GF-D8 (cell line): Measurements from ENCODE around the gene GARIN5A.
"Not testable (repeated sequence)": the region's sequence is repeated elsewhere in the genome, so short reads cannot be mapped to it uniquely, and the experiment has no call there.

Experiments used
- DNase-seq: peaks from one replicate; lab custom pipeline; 2025; lab: John Stamatoyannopoulos, UW

GARIN5A gene

DNA sequence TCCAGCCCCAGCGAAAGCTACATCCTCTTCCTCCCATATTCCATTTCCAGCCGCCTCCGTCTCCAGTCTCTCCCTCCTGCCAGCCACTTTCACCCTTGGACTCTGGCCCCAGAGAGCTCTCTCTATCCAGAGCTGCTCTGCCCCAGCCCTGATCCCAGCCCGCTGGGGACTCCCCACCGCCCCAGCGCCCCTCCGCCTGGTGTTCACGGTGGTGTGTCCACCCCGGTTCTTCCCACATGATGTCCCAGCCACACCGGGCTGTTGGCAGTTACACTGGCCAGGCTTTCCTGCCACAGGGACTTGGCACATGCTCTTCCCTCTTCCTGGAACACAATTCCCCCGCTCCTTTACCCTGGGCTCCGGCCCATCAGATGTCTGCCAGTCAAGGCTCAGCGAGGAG, 11.6 kb downstream of the GARIN5A start:
- no peak for DNase-seq

GRCh38 chr19:50464348-50464747, 12.3 kb downstream of the GARIN5A start:
- DNase-seq, result no peak

GRCh38 chr19:50462970-50463369, 13.7 kb downstream of the GARIN5A start:
- no peak for DNase-seq

DNA sequence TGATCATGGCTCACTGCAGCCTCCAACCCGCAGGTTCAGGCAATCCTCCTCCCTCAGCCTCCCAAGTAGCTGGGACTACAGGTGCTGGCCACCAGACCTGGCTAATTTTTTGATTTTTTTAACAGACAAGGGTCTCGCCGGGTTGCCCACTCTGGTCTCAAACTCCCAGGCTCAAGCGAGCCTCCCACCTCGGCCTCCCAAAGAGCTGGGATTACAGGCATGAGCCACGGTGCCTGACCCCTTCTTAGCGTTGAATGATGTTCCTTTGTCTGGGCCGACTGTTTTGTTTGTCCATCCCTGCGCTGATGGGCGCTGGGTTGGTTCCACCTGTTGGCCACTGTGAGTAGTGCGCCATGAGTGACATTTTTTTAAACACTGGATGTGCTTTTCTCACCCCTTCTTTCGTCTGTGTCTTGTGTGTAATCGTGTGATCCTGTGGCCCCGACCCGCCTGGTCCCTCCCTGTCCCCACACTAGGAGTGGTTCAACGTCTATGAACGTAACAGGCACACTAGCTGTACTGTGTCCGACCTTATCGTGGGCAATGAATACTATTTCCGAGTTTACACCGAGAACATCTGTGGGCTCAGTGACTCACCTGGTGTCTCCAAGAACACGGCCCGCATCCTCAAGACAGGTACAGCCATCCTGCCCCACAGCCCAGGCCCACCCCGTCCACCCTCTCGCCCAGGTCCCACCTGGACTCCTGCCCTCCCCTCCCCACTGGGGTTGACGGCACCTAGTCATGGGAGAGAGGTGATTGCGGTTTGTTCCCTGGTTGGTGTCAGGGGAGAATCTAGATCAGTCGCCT, 15.4 kb downstream of the GARIN5A start:
- DNase-seq, result no peak

- DNase-seq, result no peak
Observed at GRCh38 chr19:50460161-50460765, 16.4 kb downstream of the GARIN5A start.

- DNase-seq, result no peak
Observed at GRCh38 chr19:50459638-50460037, 17.0 kb downstream of the GARIN5A start.

- no peak for DNase-seq
Observed at GRCh38 chr19:50459067-50459456, 17.6 kb downstream of the GARIN5A start.

- no peak for DNase-seq
Observed at GRCh38 chr19:50458396-50459066, 18.1 kb downstream of the GARIN5A start.

- DNase-seq, result no peak
Observed at GRCh38 chr19:50457300-50457699, 19.3 kb downstream of the GARIN5A start.

DNA sequence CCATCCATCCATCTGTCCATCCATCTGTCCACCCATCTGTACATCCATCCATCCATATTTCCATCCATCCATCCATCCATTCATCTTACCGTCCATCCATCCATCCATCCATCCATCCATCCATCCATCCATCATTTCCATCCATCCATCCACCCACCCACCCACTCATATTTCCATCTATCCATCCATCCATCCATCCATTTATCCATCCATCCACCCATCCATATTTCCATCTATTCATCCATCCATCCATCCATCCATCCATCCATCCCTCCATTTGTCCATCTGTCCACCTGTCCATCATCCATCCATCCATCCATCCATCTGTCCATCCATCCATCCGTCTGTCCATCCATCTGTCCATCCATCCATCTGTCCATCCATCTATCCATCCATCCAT, 20.7 kb downstream of the GARIN5A start:
- DNase-seq, result no peak

DNA sequence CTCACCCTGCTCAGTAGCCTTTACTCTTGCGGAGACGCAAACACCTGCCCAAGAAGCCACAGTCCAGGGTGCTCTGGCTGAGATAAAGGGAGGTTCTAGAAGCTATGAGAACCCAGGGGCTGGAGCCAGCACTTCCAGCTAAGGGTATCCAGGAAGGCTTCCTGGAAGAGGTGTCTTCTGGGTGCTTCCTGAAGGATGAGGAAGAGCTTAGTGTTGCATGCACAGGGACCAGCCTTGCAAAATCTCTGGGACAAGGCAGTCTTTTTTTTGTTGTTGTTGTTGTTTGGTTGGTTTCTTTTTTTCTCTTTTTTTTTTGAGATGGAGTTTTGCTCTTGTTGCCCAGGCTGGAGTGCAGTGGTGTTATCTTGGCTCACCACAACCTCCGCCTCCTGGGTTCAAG, 23.4 kb downstream of the GARIN5A start:
- no peak for DNase-seq

- no peak for DNase-seq
Observed at GRCh38 chr19:50451223-50451534, 25.5 kb downstream of the GARIN5A start.

DNA sequence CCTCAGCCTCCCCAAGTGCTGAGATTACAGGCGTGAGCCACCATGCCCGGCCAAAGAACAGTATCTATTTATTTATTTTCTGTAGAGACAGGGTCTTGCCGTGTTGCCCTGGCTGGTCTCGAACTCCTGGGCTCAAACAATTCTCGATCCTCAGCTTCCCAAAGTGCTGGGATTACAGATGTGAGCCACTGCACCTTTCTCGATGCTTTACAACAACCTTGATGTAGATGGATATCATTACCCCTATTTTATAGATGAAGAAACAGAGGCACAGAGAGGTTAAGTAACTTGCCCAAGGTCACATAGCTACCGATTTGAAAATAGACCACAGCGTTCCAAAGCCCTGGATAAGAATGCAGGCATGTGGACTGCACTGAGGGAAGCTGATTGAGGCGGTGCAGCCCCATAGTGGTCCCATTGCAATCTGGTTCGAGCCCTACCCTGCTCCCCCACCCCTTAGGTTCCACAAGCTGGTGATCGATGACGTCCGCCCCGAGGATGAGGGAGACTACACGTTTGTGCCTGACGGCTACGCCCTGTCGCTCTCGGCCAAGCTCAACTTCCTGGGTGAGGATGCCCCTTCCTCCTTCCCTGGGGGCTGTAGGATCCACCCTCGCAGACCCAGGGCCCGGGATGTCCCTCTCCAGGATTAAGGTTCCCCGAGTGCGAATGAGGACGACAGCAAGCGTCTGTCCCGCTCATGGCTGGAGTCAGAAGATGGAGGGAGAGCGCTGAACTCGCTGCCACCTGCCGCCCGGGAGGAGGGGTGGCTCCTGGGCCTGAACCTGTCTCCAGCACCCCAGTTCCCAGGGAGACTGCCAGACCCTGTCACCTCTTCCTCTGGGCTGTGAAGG, 26.1 kb downstream of the GARIN5A start:
- DNase-seq, result no peak

DNA sequence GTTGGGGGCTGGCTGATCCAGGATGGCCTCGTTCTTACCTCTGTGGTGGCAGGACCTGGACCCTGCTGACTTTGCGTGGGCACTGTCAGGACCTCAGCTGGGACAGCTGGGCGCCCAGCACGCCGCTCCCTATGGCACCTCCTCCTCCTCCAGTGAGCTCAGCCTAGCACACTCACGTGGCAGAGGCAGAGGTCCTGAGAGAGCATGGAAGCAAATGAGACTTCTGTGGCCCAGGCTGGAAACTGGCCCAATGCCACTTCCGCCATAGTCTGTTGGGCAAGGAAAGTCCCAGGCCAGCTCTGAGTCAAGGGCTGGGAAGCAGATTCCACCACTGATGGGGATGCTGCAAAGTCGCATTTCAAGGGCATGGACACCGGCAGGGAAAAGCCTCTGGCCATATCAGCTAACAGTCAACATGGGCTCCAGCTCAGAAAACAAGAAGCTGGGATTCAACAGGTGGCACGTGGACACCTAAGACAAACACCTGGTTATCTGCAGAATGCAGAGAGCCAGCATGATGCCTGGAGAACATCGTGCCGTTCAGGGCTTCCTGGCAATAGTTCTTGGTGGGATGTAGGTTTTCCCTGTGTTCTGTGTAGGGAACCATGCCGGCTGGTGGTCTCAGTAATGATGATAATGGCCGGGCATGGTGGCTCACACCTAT, 27.3 kb downstream of the GARIN5A start:
- DNase-seq, result no peak

DNA sequence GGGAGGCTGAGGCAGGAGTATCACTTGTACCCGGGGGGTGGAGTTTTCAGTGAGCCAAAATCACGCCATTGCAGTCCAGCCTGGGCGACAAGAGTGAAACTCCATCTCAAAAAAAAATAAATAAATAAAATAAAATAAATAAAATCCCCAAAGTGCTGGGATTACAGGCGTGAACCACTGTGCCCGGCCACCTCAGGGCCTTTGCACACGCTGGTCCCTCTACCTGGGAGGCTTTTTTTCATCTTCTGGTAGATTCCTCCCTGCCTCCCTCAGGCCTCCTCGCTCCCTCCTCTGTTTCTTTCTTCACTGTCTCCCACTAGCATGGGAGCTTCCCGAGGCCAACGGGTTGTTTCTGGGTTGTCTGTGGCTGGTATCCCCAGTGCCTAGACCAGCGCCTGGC, 28.9 kb downstream of the GARIN5A start:
- no peak for DNase-seq

GRCh38 chr19:50447053-50447452, 29.6 kb downstream of the GARIN5A start:
- DNase-seq, result no peak

GRCh38 chr19:50444059-50444458, 32.6 kb downstream of the GARIN5A start:
- DNase-seq, result no peak

GRCh38 chr19:50439130-50439529, 37.5 kb downstream of the GARIN5A start:
- DNase-seq, result not testable (repeated sequence)

- no peak for DNase-seq
Observed at GRCh38 chr19:50437862-50438449, 38.7 kb downstream of the GARIN5A start.

DNA sequence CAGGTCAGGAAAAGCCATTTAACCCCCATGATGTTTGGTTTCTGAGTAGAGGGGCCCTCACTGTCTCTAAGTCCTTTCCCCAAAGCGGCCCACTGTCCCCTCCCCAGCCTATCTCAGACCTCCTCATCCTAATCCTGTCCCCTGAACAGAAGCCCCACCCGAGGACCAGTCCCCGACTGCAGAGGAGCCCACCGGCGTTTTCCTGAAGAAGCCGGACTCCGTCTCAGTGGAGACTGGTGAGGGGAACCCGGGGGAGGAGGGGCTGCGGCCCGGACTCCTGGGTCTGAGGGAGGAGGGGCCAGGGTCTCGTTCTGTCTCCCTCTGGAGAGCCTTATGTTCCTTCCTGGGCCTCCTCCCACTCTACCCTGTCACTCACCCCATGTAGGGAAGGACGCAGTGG, 41.0 kb downstream of the GARIN5A start:
- no peak for DNase-seq

- no peak for DNase-seq
Observed at GRCh38 chr19:50435221-50435620, 41.4 kb downstream of the GARIN5A start.

- DNase-seq, result no peak
Observed at GRCh38 chr19:50434525-50434924, 42.1 kb downstream of the GARIN5A start.
